GM12875 (cell line): Measurements from ENCODE around the gene EPB41.

ENCODE experiments used
- H3K4me3 ChIP-seq: one replicate; pipeline ENCODE4 v1.5.1; 2011; ENCODE audit warnings: low read depth, low read length, control low read depth
- CTCF ChIP-seq: IDR thresholded peaks from 2 replicates; pipeline ENCODE4 v1.5.1; 2011; ENCODE audit warnings: low read depth, mild to moderate bottlenecking, control low read depth, inconsistent platforms, low read length, moderate library complexity, borderline replicate concordance; ENCODE audit not compliant: insufficient read depth

EPB41 gene

GRCh38 chr1:29133861-29134694, 219.7 kb downstream of the EPB41 start:
- no peak for TF ChIP-seq CTCF
- H3K4me3 ChIP-seq: no peak overlapping the region

- H3K4me3 ChIP-seq: no peak overlapping the region
- TF ChIP-seq CTCF: no peak
These were observed 220.3 kb downstream of the EPB41 start for GRCh38 chr1:29134695-29135028.

GRCh38 chr1:29136391-29136915, 222.1 kb downstream of the EPB41 start:
- TF ChIP-seq CTCF: no peak
- no peak overlapping the region for H3K4me3 ChIP-seq

GRCh38 chr1:29142714-29143113, 228.3 kb downstream of the EPB41 start:
- no peak for TF ChIP-seq CTCF
- H3K4me3 ChIP-seq: no peak overlapping the region

GRCh38 chr1:29144178-29144577, 229.8 kb downstream of the EPB41 start:
- no peak for TF ChIP-seq CTCF
- no peak overlapping the region for H3K4me3 ChIP-seq

- no peak overlapping the region for H3K4me3 ChIP-seq
- no peak for TF ChIP-seq CTCF
These were observed 231.5 kb downstream of the EPB41 start for GRCh38 chr1:29145739-29146437.
